Left lung (tissue), 10 donors: ENCODE results near the gene CDC20. TPM values are rescaled to one million over a fixed set of nuclear protein-coding genes. Genes with fewer than 3 reads are reported as not detected.

ENCODE experiments used
- ATAC-seq: fragments of 200-7000 bp; cut with Tn5 transposase; one replicate; pipeline ENCODE4 v1.9.1; 2020; ENCODE audit warnings: moderate library complexity
- DNase-seq, 4 donors: peaks; one replicate each; pipeline ENCODE4 v3.0.0-alpha.2; 2013 to 2020
- H3K27ac ChIP-seq, 2 donors: fragments of 200-600 bp; sonication (generic) in 1 of 2; one replicate each; pipeline versions ENCODE4 v1.5.0 to v1.8.0; 2020 to 2021
- H3K27me3 ChIP-seq, 2 donors: fragments of 200-600 bp; sonication (generic) in 1 of 2; one replicate each; pipeline versions ENCODE4 v1.5.0 to v1.8.0; 2020 to 2021
- H3K36me3 ChIP-seq, 2 donors: fragments of 200-600 bp; sonication (generic) in 1 of 2; one replicate each; pipeline versions ENCODE4 v1.5.0 to v1.8.0; 2020 to 2021
- H3K4me1 ChIP-seq, 2 donors: fragments of 200-600 bp; one replicate each; pipeline ENCODE4 v1.8.0; 2021
- H3K4me3 ChIP-seq, 2 donors: fragments of 200-600 bp; sonication (generic) in 1 of 2; one replicate each; pipeline versions ENCODE4 v1.5.0 to v1.8.0; 2020 to 2021; ENCODE audit warnings: mild to moderate bottlenecking in 1 of 2
- H3K9me3 ChIP-seq, 2 donors: fragments of 200-600 bp; sonication (generic) in 1 of 2; one replicate each; pipeline versions ENCODE4 v1.5.0 to v1.8.0; 2020 to 2021
- intact Hi-C, 2 donors: fragments of 100-400 bp; cut with DNase I; formaldehyde crosslinking; loops; one replicate each; pipeline versions ENCODE4 v1.11.2 to v1.14.2; 2022
- polyA plus RNA-seq, 6 donors: library from polyadenylated mRNA; unstranded; fragments of 120-200 nt; gene quantifications; one replicate each; pipeline ENCODE4 v1.2.1, GENCODE V29; 2013; ENCODE audit not compliant: insufficient read length in 6 of 6
- total RNA-seq, 2 donors: library from RNA; stranded (reverse); fragmentation: NEBNext Ultra II Directional; extraction: Animal tissue kit (Norgen Biotek cat#: 25700); gene quantifications; one replicate each; pipeline ENCODE4 v1.2.1, GENCODE V29; 2021
- TF ChIP-seq, protein P1 (sequence below), 2 donors: fragments of 200-600 bp; sonication (generic) in 1 of 2; IDR thresholded peaks; one replicate each; pipeline versions ENCODE4 v1.5.0 to v1.8.0; 2021; ENCODE audit warnings: antibody characterized with exemption in 2 of 2
- donor health status: DM: no; HTN: yes; CAD: no.
- donor health status: DM: no; HTN: no; CAD: no.

Gene CDC20
- total and polyA plus RNA-seq, 8 donors: 7.9 to 73.7 (median 31.7) TPM

GRCh38 chr1:43334453-43335205, 24.2 kb upstream of the CDC20 start:
- no peaks in the 10 kb centered on the region for H3K36me3 ChIP-seq
- H3K4me1 ChIP-seq: peaks cover 0 to 12% of the 10 kb centered on the region in 2 donors
- TF ChIP-seq, protein P1, sequence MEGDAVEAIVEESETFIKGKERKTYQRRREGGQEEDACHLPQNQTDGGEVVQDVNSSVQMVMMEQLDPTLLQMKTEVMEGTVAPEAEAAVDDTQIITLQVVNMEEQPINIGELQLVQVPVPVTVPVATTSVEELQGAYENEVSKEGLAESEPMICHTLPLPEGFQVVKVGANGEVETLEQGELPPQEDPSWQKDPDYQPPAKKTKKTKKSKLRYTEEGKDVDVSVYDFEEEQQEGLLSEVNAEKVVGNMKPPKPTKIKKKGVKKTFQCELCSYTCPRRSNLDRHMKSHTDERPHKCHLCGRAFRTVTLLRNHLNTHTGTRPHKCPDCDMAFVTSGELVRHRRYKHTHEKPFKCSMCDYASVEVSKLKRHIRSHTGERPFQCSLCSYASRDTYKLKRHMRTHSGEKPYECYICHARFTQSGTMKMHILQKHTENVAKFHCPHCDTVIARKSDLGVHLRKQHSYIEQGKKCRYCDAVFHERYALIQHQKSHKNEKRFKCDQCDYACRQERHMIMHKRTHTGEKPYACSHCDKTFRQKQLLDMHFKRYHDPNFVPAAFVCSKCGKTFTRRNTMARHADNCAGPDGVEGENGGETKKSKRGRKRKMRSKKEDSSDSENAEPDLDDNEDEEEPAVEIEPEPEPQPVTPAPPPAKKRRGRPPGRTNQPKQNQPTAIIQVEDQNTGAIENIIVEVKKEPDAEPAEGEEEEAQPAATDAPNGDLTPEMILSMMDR (IDR thresholded peaks at IDR 0.05): no peak
- H3K9me3 ChIP-seq: no peaks in the 10 kb centered on the region
- H3K27me3 ChIP-seq: no peaks in the 10 kb centered on the region
- H3K27ac ChIP-seq: no peak overlapping the region
- H3K4me3 ChIP-seq: no peak overlapping the region
- intact Hi-C loops: no loop called here
- ATAC-seq (no peak), DNase-seq (no peak)

- DNase-seq (no peak), ATAC-seq (no peak)
- Histone ChIP-seq H3K4me3 (no peak within 1 kb of the TSS), H3K9me3 (no peaks in the 10 kb centered on the region), H3K4me1 (no peaks in the 10 kb centered on the region), H3K27ac (no peak within 1 kb of the TSS), H3K27me3 (no peaks in the 10 kb centered on the region), H3K36me3 (no peaks in the 10 kb centered on the region)
- TF ChIP-seq, protein P1 (IDR thresholded peaks at IDR 0.05): no peak
- intact Hi-C loops: no loop called here
Observed at GRCh38 chr1:43337588-43337987, 21.2 kb upstream of the CDC20 start, which contains the start of gene MPL. TSS of gene MPL (plus strand) at chr1:43337818. CDS start at chr1:43337849, 31 bp downstream.

DNA sequence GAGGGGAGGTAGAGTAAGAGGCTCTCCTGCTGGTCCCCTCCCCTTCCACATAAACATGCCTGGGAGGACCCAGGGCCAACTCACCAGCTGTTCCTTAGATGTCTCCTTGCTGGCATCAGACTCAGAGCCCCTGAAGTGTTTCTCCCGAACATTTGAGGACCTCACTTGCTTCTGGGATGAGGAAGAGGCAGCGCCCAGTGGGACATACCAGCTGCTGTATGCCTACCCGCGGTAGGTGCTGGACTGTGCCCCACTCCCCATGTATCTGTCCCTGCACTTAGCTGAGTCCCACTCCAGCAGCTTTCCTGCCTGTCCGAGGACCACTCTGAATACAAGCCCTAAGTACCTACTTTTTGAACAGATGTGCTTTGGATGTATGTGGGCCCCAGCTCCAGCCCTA, 20.8 kb upstream of the CDC20 start:
- no peak for ATAC-seq
- Histone ChIP-seq H3K36me3 (no peaks in the 10 kb centered on the region), H3K4me1 (no peaks in the 10 kb centered on the region), H3K9me3 (no peaks in the 10 kb centered on the region), H3K27ac (no peak overlapping the region), H3K27me3 (no peaks in the 10 kb centered on the region), H3K4me3 (no peak overlapping the region)
- intact Hi-C loops: no loop called here
- no peak for DNase-seq
- TF ChIP-seq, protein P1 (IDR thresholded peaks at IDR 0.05): no peak

- ATAC-seq (no peak), DNase-seq (no peak)
- Histone ChIP-seq H3K27ac (no peak overlapping the region), H3K9me3 (no peaks in the 10 kb centered on the region), H3K36me3 (no peaks in the 10 kb centered on the region), H3K27me3 (no peaks in the 10 kb centered on the region), H3K4me3 (no peak overlapping the region), H3K4me1 (no peaks in the 10 kb centered on the region)
- TF ChIP-seq, protein P1 (IDR thresholded peaks at IDR 0.05): no peak
- intact Hi-C loops: no loop called here
Observed at GRCh38 chr1:43339584-43340232, 19.1 kb upstream of the CDC20 start.

DNA sequence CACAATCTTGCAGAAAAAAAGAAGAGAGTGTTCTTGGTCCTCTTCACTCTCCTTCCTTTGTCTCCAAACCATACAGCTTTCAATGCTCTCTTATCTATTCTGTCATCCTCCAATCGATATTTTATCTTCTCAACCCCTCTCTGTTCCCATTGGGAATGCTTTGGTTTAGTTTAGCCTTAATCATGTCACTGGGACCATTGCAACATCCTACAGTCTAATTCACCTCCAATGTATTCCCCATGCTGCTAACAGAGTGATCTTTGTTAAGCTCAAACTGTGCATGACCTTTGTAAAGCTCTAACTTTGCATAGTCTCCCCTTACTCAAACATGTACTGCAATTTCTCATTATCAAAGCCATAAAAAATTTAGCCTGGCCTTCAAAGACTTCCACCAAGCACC, 18.2 kb upstream of the CDC20 start:
- DNase-seq: no peak
- no peak for ATAC-seq
- Histone ChIP-seq H3K27ac (no peak overlapping the region), H3K27me3 (no peaks in the 10 kb centered on the region), H3K9me3 (no peaks in the 10 kb centered on the region), H3K4me1 (no peaks in the 10 kb centered on the region), H3K4me3 (no peak overlapping the region), H3K36me3 (no peaks in the 10 kb centered on the region)
- intact Hi-C loops: no loop called here
- TF ChIP-seq, protein P1 (IDR thresholded peaks at IDR 0.05): no peak
